ENCODE measurements around the gene CD160. TPM values are rescaled to one million over a fixed set of nuclear protein-coding genes. Genes with fewer than 3 reads are reported as not detected.

CD160 gene
- total RNA-seq, 1 donor from 2014 or later: not detected

Other genes with a start within 250 kb of the CD160 start
- 38.6 TPM for gene GPR89A, start 111.5 kb upstream of the CD160 start, total RNA-seq
- gene PDZK1, start 12.1 kb upstream of the CD160 start, total RNA-seq: not detected
- gene RNF115, start 104.6 kb downstream of the CD160 start, total RNA-seq: 18.5 TPM
- 25.3 TPM for gene POLR3C, start 104.7 kb downstream of the CD160 start, total RNA-seq
- gene NUDT17, start 126.1 kb downstream of the CD160 start, total RNA-seq: 14.0 TPM
- gene PIAS3, start 139.6 kb downstream of the CD160 start, total RNA-seq: 19.0 TPM
- 13.1 TPM for gene ANKRD35, start 166.4 kb downstream of the CD160 start, total RNA-seq
- 6.6 TPM for gene ITGA10, start 190.6 kb downstream of the CD160 start, total RNA-seq
- 24.6 TPM for gene PEX11B, start 199.2 kb downstream of the CD160 start, total RNA-seq
- 133 TPM for gene RBM8A, start 208.0 kb downstream of the CD160 start, total RNA-seq
- 28.3 TPM for gene LIX1L, start 238.5 kb downstream of the CD160 start, total RNA-seq
- gene ANKRD34A, start 245.1 kb downstream of the CD160 start, total RNA-seq: 0.51 TPM
- gene POLR3GL, start 245.2 kb downstream of the CD160 start, total RNA-seq: 20.1 TPM

Measured in tongue (tissue), 1 donor.